GM23338 (cell line): ENCODE results near the gene GCK. TPM values are rescaled to one million over a fixed set of nuclear protein-coding genes. Genes with fewer than 3 reads are reported as not detected.

Source experiments
- ATAC-seq: fragments of 200-7000 bp; cut with Tn5 transposase; 3 replicates; pipeline ENCODE4 v1.9.1; 2020
- DNase-seq: peaks from one replicate; pipeline ENCODE4 v3.0.0-alpha.2; 2015; ENCODE audit warnings: low spot score
- H2AFZ ChIP-seq: fragments of 200-600 bp; sonication (generic); 2 replicates; pipeline ENCODE4 v1.8.0; 2016; ENCODE audit warnings: antibody characterized with exemption, mild to moderate bottlenecking, moderate library complexity
- H3F3A ChIP-seq: fragments of 200-600 bp; sonication (generic); replicated peaks from 2 replicates; pipeline ENCODE4 v1.8.0; 2017; ENCODE audit warnings: antibody characterized with exemption, mixed run types, low read depth
- H3K27ac ChIP-seq: fragments of 200-600 bp; sonication (generic); 2 replicates; pipeline ENCODE4 v1.6.1; 2016; ENCODE audit warnings: low read depth
- H3K27me3 ChIP-seq: fragments of 200-600 bp; sonication (generic); 2 replicates; pipeline ENCODE4 v1.8.0; 2016; ENCODE audit warnings: mild to moderate bottlenecking, mixed run types, moderate library complexity; ENCODE audit not compliant: insufficient read depth
- H3K36me3 ChIP-seq: fragments of 200-600 bp; sonication (generic); 2 replicates; pipeline ENCODE4 v1.8.0; 2016; ENCODE audit warnings: mild to moderate bottlenecking; ENCODE audit not compliant: insufficient read depth
- H3K4me1 ChIP-seq: fragments of 200-600 bp; sonication (generic); 2 replicates; pipeline ENCODE4 v1.8.0; 2016; ENCODE audit warnings: mild to moderate bottlenecking, moderate library complexity; ENCODE audit not compliant: insufficient read depth
- H3K4me2 ChIP-seq: fragments of 200-600 bp; sonication (generic); 2 replicates; pipeline ENCODE4 v1.7.1; 2017; ENCODE audit warnings: mixed run types
- H3K4me3 ChIP-seq: fragments of 200-600 bp; sonication (generic); 2 replicates; pipeline ENCODE4 v1.6.1; 2016; ENCODE audit warnings: mixed run types
- H3K79me2 ChIP-seq: fragments of 200-600 bp; sonication (generic); replicated peaks from 2 replicates; pipeline ENCODE4 v1.8.0; 2017; ENCODE audit warnings: mild to moderate bottlenecking; ENCODE audit not compliant: insufficient read depth
- H3K9me2 ChIP-seq: fragments of 200-600 bp; sonication (generic); 2 replicates; pipeline ENCODE4 v1.8.0; 2017; ENCODE audit not compliant: insufficient read depth
- H4K20me1 ChIP-seq: fragments of 200-600 bp; sonication (generic); replicated peaks from 2 replicates; pipeline ENCODE4 v1.8.0; 2017; ENCODE audit warnings: mild to moderate bottlenecking; ENCODE audit not compliant: insufficient read depth
- H3K27ac Mint-ChIP-seq: 2 replicates; pipeline ENCODE4 v1.8.0; 2020; ENCODE audit warnings: inconsistent platforms, mild to moderate bottlenecking, moderate library complexity, mixed read lengths
- H3K27me3 Mint-ChIP-seq: 3 replicates; pipeline ENCODE4 v1.8.0; 2022; ENCODE audit warnings: low read depth, mild to moderate bottlenecking, moderate library complexity, mixed read lengths, inconsistent platforms; ENCODE audit not compliant: insufficient read depth, poor library complexity
- H3K36me3 Mint-ChIP-seq: 3 replicates; pipeline ENCODE4 v1.8.0; 2021; ENCODE audit warnings: low read depth, mild to moderate bottlenecking, inconsistent platforms, moderate library complexity, mixed read lengths
- H3K4me1 Mint-ChIP-seq: 3 replicates; pipeline ENCODE4 v1.8.0; 2020; ENCODE audit warnings: mild to moderate bottlenecking, inconsistent platforms, mixed read lengths
- H3K4me3 Mint-ChIP-seq: 3 replicates; pipeline ENCODE4 v1.8.0; 2021; ENCODE audit warnings: moderate library complexity, mild to moderate bottlenecking, inconsistent platforms, mixed read lengths
- H3K9me3 Mint-ChIP-seq: 3 replicates; pipeline ENCODE4 v1.8.0; 2020; ENCODE audit warnings: moderate library complexity, mild to moderate bottlenecking, inconsistent platforms, mixed read lengths
- CTCF ChIP-seq, 2 experiments: fragments of 200-600 bp in 1 of 2; sonication (generic) in 1 of 2; conservative IDR thresholded peaks; 2 replicates each; pipeline versions ENCODE4 v1.5.1 to v1.6.1; 2016 to 2017; ENCODE audit warnings: antibody characterized with exemption in 2 of 2, low read depth in 2 of 2, mild to moderate bottlenecking in 2 of 2, moderate library complexity in 1 of 2
- ETS1 ChIP-seq: IDR thresholded peaks from 2 replicates; pipeline ENCODE4 v1.6.1; 2016; ENCODE audit warnings: antibody characterized with exemption
- JUNB ChIP-seq: IDR thresholded peaks from one replicate; pipeline ENCODE4 v1.6.1; 2016; ENCODE audit warnings: antibody characterized with exemption; ENCODE audit not compliant: unreplicated experiment
- NANOG ChIP-seq: IDR thresholded peaks from 2 replicates; pipeline ENCODE4 v1.6.1; 2016; ENCODE audit warnings: antibody characterized with exemption, borderline replicate concordance
- REST ChIP-seq: IDR thresholded peaks from one replicate; pipeline ENCODE4 v1.6.1; 2018; ENCODE audit warnings: antibody characterized with exemption; ENCODE audit not compliant: unreplicated experiment
- STAT1 ChIP-seq: IDR thresholded peaks from one replicate; pipeline ENCODE4 v1.6.1; 2016; ENCODE audit warnings: antibody characterized with exemption; ENCODE audit not compliant: unreplicated experiment
- polyA plus RNA-seq: library from polyadenylated mRNA; unstranded; fragments of >200 nt; fragmentation: Nextera tagmentation; extraction: Ambion mirVana; gene quantifications from 2 replicates; pipeline ENCODE4 v1.2.1, GENCODE V29; 2016
- total RNA-seq: library from RNA; depleted of rRNA; stranded (reverse); fragments of >200 nt; shearing (Covaris generic); gene quantifications from 2 replicates; pipeline ENCODE4 v1.2.3, GENCODE V29; 2014

Gene GCK
- total and polyA plus RNA-seq, 2 experiments from 2014 or later = 6.1 to 7.3 TPM

- ATAC-seq = peak; percentile 93
- no peaks in the 10 kb centered on the region for H3K36me3 ChIP-seq
- peaks cover 10% of the 10 kb centered on the region for H3K9me3 Mint-ChIP-seq
- peaks cover 19% of the 10 kb centered on the region; the same call in 1 of the 2 replicates for H3K27me3 ChIP-seq
- 0 out of 2 replicates have a peak, but pooled peaks cover 6% of the 10 kb centered on the region for H4K20me1 ChIP-seq
- no peak overlapping the region; the same call in 2 of the 3 replicates for H3K4me3 Mint-ChIP-seq
- peaks cover 29% of the 10 kb centered on the region for H3K27me3 Mint-ChIP-seq
- no peak overlapping the region for H2AFZ ChIP-seq
- H3K9me2 ChIP-seq = no peaks in the 10 kb centered on the region
- H3K27ac Mint-ChIP-seq = no peak overlapping the region
- no peak overlapping the region for H3K4me3 ChIP-seq
- H3K4me1 Mint-ChIP-seq = peaks cover 20% of the 10 kb centered on the region
- H3K4me2 ChIP-seq = no peak overlapping the region
- TF ChIP-seq CTCF (conservative IDR thresholded peaks at IDR 0.05; ENCODE audit: low read depth in 2 of 2) = peak; percentile 27 to 68; a peak in 3 of 4 replicates
- no peak for TF ChIP-seq NANOG
- H3F3A ChIP-seq = no peaks in the 10 kb centered on the region
- peaks cover 8% of the 10 kb centered on the region for H3K4me1 ChIP-seq
- H3K27ac ChIP-seq = no peak overlapping the region
- peak; percentile 50 for DNase-seq
- no peaks in the 10 kb centered on the region for H3K79me2 ChIP-seq
- no peaks in the 10 kb centered on the region; the same call in 2 of the 3 replicates for H3K36me3 Mint-ChIP-seq
These were observed 57.8 kb downstream of the GCK start for GRCh38 chr7:44131173-44132029.

- Histone ChIP-seq H3K27me3 (peaks cover 30% of the 10 kb centered on the region), H2AFZ (no peak overlapping the region), H3K9me2 (no peaks in the 10 kb centered on the region), H3K27ac (no peak overlapping the region), H3K4me3 (no peak overlapping the region), H3K4me1 (peaks cover 8% of the 10 kb centered on the region), H3K4me2 (no peak overlapping the region), H4K20me1 (peaks cover 6% of the 10 kb centered on the region; the same call in 1 of the 2 replicates), H3K36me3 (no peaks in the 10 kb centered on the region), H3F3A (no peaks in the 10 kb centered on the region), H3K79me2 (no peaks in the 10 kb centered on the region)
- TF ChIP-seq STAT1 (no peak), JUNB (no peak), ETS1 (no peak), REST (no peak)
- Mint-ChIP-seq H3K9me3 (peaks cover 10% of the 10 kb centered on the region), H3K4me1 (peaks cover 20% of the 10 kb centered on the region), H3K27me3 (peaks cover 23% of the 10 kb centered on the region), H3K27ac (no peak overlapping the region), H3K4me3 (no peak overlapping the region), H3K36me3 (no peaks in the 10 kb centered on the region; the same call in 2 of the 3 replicates)
- ATAC-seq (no peak), DNase-seq (no peak)
These were observed 60.3 kb downstream of the GCK start for GRCh38 chr7:44128721-44129582.
